NCI-H2196 (cell line): ENCODE data around the gene EIF2AK3.
"Not testable (repeated sequence)": the region's sequence is repeated elsewhere in the genome, so short reads cannot be mapped to it uniquely, and the experiment has no call there.

Source experiments
- DNase-seq: peaks from one replicate; lab custom pipeline; 2025; ENCODE audit not compliant: unreplicated experiment; lab: John Stamatoyannopoulos, UW

EIF2AK3 gene

DNA sequence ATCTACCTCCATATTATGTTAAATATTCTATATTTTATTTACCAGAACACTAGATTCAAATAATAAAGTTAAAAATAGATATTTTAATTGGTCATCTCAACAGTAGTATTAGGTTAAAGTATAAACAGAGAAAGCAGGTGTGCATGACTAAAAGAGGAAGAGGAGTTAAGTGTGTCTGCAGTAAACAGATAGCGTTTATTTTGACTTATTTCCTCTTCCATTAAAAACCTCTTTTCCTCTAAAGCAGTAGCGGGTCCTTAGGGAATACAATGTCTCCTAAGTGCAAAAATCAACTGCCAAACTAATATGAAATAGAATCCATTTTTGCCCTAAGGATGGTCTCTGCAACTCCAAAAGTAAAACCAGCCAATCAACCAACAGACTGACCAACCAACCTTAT is 27.7 kb downstream of the EIF2AK3 start:
- DNase-seq: no peak

DNA sequence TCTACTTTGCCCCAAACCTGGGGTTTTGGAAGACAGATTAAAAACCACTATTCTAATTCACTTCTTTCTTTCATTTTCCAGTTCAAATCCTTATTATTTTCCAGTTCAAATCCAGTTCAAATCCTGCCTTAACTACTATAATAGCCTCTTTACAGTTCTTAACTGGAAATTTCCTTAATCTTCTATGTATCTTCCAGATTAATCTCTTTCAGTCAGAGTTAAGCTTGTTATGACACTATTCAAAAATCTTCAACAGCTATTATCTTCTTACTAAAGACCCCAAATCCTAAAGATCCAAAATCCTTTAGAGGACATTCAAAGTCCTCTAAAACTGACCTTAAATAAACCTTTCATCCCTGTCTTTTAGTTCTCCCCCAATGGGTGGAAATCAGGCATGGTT is 30.1 kb downstream of the EIF2AK3 start:
- DNase-seq: no peak

GRCh38 chr2:88596141-88596830 is 31.0 kb downstream of the EIF2AK3 start:
- no peak for DNase-seq

DNA sequence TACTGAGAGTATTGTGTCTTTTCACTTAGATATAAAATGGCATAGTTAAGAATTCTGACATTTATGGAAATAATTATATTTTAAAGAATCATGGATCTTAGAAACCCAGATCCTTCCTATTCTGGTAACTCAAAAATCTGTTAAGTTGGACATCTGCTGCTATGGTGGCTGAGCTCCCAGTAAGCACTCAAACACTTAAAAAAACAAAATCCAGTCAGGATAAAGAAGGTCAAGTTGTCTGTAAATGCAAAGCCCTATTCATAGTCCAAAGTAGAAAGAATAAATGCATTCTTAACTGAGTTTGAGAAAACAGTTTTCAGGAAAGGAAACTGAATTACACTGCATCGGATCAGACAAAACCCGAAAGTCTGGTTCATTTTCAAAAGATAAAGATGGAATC is 35.6 kb downstream of the EIF2AK3 start:
- DNase-seq: no peak

DNA sequence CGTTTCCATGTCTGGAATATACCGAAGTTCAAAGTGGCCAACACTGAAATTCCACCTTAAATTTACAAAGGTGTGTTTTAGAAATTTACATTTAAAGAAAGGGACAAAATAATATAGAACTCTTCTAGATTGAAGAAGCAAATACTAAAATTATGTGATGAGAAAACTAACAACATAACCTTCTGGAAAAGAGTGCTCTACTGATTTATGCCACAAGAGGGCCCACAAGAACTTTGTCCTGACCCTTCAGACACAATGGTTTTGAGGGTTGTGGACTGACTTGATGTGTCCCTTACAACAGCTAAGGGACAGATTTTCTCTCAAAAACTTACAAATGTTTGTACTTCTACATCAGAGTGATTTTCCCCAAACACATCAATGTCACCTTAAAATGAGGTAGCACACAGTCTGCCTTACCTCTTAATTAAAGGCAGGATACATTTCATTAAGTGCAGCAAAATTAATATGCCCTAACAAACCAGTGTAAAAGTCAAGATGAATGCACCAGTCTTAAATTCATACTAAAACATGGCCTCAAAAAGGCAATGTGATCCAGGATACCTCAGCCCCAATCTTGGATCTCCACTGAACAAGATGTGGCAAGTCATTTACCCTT is 36.2 kb downstream of the EIF2AK3 start:
- peak; percentile 25 for DNase-seq

DNA sequence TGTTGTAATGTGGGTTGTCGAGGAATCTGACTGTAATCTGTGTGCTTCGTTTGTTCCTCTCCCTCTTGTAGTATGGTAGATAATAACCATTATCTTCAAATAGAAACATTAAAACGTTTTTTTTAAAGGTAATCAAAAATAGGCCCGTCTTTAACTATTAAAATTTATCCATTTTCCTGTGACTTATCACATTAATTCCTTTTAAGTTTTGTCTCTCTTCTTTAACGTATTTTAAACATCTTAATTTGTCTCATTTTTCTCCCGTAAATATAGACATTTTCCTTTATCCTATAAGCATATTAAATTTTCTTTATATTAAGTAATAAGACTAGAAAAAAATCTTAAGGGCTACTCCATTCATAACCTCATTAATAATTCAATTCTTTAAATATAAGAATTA is 41.3 kb downstream of the EIF2AK3 start:
- no peak for DNase-seq

DNA sequence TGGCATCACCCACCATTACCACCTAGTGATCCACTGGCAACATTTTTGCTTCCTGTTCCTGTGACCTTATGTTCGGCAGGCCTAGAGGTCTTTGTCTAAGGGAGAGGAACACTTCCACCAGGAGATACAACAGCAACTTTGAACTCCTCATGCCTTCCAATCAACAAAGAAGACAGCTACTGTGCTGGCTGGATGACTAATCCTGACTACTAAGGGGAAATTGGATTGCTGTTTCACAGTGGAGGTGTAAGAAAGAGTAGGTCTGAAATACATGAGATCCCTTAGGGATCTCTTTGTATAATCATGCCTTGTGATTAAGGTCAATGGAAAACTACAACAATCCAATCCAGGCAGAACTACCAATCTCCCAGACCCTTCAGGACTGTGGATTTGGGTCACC is 45.2 kb downstream of the EIF2AK3 start:
- no peak for DNase-seq

- DNase-seq: no peak
Measured at GRCh38 chr2:88580088-88580487, 47.2 kb downstream of the EIF2AK3 start.

GRCh38 chr2:88575630-88576029 is 51.6 kb downstream of the EIF2AK3 start:
- no peak for DNase-seq

DNA sequence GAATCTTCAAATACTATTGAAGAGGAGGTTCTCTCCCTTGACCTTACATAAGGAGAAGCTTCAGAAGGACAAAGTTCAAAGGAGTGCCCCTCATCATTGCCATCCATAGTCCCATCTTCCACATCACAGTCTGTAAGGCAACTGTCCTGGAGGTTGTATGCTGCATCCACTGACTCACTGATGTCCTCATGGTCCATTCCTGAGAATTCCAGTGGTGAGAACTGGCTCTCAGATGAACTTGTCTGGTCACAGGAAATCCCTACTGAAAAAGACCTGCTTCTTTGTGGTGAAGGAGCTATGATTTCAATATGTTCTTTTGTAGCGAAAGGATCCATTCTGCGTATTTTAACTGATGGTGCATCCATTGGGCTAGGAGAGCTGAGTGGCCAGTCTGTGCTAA is 52.2 kb downstream of the EIF2AK3 start:
- no peak for DNase-seq

- no peak for DNase-seq
Measured at GRCh38 chr2:88574445-88574844, 52.8 kb downstream of the EIF2AK3 start.

DNA sequence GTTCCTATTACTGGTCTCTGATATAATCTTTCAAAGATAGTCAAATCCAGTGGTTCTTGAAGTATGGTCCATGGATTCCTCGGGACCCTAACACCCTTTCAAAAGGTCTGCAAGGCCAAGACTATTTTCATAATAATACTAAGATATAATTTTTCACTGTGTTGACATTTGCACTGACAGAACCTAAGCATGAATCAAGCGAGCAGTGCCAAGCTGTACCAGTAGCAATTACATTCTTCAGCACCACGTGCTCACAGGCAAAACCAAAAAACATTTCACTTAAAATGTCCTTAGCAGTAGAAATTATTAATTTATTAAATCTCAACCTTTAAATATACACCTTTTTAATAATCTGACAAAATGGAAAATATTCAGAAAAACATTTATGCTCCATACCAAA is 59.1 kb downstream of the EIF2AK3 start:
- no peak for DNase-seq

- no peak for DNase-seq
Measured at GRCh38 chr2:88564402-88564801, 62.9 kb downstream of the EIF2AK3 start.

DNA sequence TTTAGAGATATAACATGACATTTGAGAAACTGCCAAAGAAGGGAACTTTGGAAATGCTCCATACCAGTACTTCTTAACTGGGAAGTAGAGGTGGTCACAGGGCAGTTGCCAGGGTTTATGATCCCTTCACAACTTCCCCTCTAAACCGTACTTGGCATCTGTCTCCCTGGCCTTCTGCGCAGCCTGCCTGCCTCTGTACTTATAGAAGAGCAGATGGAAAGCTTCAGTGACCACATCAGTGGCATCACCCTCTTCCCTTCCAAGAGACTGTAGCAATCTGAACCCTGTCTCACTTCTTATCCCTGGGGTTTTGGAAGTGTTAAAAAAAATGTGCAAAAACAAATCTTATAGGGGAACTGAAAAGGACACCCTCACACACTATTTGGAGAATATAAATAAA is 64.1 kb downstream of the EIF2AK3 start:
- no peak for DNase-seq

- DNase-seq: no peak
Measured at GRCh38 chr2:88561646-88562388, 65.4 kb downstream of the EIF2AK3 start.

DNA sequence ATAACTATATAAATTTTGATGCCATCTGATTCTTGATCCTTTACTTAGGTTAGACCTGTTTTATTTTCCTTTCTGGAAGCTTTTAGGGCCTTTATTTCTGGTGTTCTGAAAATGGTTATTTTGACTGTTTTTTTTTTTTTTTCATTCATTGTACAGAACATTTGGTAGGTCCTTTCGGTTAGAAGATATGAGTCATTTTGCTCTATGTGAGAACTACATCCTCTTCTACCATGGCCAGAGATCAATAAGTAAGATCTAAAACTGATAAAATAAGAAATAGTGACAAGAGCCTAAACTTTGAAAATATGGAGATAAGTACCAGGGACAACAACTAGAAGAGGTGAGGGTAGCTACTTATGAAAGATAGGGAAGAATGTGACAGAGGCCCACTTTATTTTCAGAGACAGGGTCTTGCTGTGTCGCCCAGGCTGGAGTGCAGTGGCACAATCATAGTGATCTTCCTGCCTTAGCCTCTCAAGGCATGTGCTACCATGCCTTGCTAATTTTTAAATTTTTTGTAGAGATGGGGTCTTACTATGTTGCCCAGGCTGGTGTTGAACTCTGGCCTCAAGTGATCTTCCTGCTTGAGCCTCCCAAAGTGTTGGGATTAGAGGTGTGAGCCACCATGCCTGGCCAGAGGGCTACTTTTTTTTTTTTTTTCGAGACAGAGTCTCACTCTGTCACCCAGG is 66.5 kb downstream of the EIF2AK3 start:
- no peak for DNase-seq

DNA sequence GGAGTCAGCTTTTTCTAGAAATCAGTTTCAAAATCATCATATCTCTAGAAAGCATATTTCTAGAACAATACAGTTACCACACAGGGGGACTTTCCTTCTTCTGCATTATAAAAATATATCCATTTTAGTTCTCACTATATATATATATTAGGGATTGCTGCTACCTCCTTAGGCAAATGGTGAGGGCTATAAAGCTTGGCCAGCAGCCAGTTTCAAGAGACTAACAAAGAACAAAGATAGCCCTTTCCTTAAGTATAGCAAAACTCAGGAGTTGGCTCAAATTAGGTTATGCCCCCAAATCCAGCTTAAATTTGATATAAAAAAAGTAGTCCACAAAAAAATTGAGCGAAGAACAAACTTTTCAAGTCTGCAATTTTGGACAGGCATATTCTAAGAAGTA is 70.0 kb downstream of the EIF2AK3 start:
- DNase-seq: no peak

GRCh38 chr2:88556026-88556425 is 71.2 kb downstream of the EIF2AK3 start:
- DNase-seq: no peak

DNA sequence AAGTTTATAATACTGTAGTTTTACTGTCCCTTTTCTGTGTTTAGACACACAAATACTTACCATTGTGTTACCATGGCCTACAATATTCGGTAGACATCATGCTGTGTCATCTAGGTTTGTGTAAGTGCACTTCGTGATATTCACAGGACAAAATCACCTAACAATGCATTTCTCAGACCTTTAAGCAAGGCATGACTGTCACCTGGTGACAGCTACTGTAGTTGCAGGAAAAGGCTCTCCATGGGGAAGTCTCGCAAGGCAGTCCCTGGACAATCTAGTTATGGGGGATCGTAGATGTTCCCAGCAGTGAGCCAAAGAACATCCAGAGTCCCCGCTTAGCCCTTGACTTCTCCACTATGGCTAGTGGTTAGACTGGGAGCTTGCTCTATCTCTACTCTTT is 73.1 kb downstream of the EIF2AK3 start:
- no peak for DNase-seq

GRCh38 chr2:88549616-88550292 is 77.5 kb downstream of the EIF2AK3 start:
- DNase-seq: no peak

GRCh38 chr2:88546291-88546690 is 81.0 kb downstream of the EIF2AK3 start:
- not testable (repeated sequence) for DNase-seq
